GM20000 (cell line): ENCODE measurements around the gene NTNG2.

Experiments
- DNase-seq: peaks from one replicate; pipeline ENCODE4 v3.0.0; 2012; ENCODE audit warnings: low spot score
- TF ChIP-seq, protein P1 (sequence below): IDR thresholded peaks from 2 replicates; pipeline ENCODE4 v1.5.1; 2012; ENCODE audit warnings: mild to moderate bottlenecking, control low read depth; ENCODE audit errors: extremely low read depth, missing control alignments

Gene NTNG2

DNA sequence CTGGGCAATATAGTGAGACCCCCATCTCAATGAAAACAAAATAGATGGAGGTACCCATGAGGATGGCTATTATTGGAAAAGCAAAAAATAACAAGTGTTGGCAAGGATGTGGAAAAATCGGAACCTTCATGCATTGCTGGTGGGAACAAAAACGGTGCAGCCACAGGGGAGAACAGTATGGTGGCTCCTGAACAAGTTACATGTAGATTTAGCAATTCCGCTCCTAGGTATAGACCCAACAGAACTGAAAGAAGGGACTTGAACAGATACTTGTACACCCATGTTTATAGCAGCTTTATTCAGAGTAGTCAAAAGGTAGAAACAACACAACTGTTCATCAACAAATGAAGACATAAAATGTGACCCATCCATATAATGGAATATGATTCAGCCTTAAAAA is 43.0 kb downstream of the NTNG2 start:
- no peak for DNase-seq
- TF ChIP-seq, protein P1, sequence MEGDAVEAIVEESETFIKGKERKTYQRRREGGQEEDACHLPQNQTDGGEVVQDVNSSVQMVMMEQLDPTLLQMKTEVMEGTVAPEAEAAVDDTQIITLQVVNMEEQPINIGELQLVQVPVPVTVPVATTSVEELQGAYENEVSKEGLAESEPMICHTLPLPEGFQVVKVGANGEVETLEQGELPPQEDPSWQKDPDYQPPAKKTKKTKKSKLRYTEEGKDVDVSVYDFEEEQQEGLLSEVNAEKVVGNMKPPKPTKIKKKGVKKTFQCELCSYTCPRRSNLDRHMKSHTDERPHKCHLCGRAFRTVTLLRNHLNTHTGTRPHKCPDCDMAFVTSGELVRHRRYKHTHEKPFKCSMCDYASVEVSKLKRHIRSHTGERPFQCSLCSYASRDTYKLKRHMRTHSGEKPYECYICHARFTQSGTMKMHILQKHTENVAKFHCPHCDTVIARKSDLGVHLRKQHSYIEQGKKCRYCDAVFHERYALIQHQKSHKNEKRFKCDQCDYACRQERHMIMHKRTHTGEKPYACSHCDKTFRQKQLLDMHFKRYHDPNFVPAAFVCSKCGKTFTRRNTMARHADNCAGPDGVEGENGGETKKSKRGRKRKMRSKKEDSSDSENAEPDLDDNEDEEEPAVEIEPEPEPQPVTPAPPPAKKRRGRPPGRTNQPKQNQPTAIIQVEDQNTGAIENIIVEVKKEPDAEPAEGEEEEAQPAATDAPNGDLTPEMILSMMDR, result no peak

DNA sequence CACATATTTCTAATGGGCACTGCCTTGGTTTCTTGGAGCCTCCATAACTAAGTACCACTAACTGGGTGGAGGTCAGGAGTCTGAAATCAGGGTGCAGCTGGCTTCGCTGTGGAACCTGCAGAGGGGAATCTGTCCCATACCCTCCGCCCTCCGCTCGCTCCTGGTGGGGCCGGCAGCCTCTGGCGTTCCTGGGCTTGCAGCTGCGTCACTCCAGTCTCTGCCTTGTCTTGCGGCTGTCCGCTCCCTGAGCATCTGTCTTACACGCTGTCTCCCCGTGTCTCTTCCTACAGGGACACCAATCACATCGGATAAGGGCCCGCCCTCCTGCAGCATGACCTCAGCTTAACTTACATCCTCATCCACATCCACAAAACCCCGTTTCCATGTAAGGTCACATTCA is 45.4 kb downstream of the NTNG2 start:
- no peak for DNase-seq
- TF ChIP-seq, protein P1, result no peak

DNA sequence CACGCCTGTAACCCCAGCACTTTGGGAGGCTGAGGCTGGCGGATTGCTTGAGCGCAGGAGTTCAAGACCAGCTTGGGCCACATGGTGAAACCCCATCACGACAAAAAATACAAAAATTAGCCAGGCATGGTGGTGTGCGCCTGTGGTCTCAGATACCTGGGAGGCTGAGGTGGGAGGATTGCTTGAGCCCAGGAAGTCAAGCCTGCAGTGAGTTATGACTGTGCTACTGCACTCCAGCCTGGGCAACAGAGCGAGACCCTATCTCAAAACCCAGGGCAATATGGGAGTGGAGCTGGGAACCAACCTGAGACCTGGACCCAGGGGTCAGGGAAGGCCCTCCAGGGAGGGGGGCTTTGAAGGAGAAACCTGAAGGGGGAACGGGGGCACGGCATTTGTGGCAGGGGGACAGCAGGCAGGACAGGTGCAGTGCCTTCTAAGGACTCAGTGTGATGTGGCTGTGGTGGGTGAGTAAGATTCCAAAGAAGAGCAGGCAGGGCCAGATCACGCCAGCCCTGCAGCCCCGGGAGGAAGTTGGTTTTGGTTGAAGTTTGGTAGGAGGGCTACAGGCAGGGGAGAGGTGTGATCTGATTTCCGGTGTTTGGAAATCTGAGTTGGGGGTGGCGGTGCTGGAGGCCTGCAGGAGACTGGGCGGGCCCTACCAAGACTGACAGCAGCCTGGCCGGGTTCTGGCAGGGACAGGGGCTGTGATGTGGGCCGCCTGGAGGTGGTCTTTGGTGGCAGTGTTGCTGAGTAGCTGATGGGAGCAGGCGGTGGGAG is 46.2 kb downstream of the NTNG2 start:
- TF ChIP-seq, protein P1, result no peak
- no peak for DNase-seq

DNA sequence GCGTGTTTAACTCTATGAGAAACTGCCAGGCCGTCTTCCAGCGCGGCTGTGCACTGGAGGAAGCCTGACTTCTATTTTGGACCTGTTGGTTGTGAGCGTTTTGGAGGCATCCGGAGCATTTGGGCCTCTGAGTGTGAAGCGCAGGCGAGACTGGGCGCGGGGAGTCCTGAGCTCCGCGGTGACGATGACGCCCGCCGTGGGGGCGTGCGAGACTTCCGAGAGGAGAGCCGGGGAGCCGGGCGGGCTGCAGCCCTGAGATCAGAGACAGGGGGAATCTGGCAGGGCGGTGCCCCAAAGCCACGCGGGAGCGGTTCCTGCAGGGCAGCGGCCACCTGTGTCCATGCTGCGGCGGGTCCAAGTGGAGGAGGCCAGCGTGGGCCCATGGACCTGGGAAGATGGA is 47.4 kb downstream of the NTNG2 start:
- DNase-seq, result no peak
- TF ChIP-seq, protein P1, result no peak

DNA sequence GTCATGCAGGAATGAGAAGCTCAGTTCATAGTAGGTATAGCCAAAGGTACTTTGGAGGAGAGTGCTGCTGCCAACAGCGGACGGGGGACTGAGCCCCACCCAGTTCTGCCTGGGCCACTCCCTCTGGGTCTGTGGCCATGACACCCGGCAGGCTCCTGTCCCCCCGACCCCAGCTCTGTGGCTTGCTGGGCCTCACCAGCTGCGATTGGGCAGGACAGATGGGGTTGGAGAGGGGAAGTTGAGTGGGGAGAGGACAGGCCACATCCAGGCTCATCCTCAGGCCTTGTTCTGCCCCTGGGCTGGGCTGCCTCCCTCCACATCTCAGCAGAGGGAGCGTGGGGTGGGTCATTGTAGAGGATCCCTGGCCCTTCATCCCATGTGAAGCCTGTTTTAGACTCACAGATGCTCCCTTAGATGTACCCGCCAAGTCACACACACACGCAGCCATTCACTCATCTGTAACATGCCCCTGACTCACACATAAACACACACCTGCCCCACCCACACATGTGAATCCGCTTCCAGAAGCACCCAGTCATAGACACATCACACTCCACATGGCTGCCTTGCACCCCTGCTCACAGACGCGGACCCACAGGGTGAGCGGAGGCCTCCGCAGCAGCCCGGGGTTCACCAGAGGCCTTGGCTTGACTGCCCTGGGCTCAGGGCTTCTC is 48.8 kb downstream of the NTNG2 start:
- TF ChIP-seq, protein P1, result no peak
- DNase-seq, result no peak

DNA sequence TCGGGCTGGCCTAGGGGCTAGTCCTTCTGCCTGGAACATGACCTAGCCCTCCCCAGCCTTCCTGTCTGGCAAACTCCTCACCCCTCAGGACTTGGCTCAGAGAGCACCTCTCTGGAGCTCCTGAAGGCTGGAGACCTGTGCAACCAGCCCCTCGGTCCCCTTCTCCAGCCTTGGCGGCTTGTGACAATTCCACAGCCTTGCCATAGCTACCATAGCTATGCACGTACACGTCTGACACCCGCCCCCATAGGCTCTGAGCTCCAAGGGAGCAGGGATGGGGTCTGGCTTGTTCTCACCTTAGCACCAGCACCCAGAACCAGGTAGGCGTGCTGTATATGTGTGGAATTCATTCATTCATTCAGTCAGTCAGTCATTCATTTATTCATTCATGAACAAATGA is 49.7 kb downstream of the NTNG2 start:
- no peak for DNase-seq
- TF ChIP-seq, protein P1, result no peak

DNA sequence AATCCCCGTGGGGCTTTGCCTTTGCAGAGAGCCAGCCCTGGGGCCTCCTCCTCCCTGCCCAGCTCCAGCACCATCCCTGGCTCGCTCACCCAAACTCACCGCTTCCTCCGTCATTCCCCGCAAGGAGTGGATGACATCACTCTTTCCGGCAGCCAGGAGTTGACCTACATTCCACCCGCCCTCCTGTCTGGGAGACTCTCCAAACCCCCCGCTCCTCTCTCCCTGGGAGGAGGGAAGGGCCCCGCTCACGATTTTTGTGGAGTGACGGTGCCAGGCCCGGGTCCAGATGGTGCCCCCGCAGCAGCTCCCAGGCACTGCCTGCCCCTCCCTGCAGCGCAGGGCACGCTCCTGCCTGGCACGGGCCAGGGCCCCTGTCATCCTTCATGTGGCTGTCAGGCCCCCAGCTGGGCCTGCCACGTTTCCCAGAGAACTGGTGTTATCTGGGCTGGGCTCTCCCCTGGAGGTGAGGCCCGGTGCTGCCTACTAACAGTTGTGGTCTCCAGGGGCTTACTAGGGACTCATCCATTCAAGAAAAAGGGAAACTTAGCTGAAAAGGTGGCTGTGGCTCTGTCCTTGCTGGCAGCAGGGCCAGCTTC is 52.3 kb downstream of the NTNG2 start:
- TF ChIP-seq, protein P1, result no peak
- no peak for DNase-seq
